K562 (cell line): ENCODE measurements around the gene SNX25.

ENCODE experiments used
- EP300 ChIP-seq: IDR thresholded peaks from 2 replicates; pipeline ENCODE4 v1.6.1; 2012; ENCODE audit warnings: low read length, improper control_type of control experiment
- NR2C2 ChIP-seq, 2 experiments: fragments of 200-800 bp in 1 of 2; sonication (Bioruptor generic) in 1 of 2; sonication (generic) in 1 of 2; formaldehyde crosslinking in 1 of 2; IDR thresholded peaks; 2 replicates each; pipeline versions ENCODE4 v1.6.1 to v1.8.0; 2016 to 2022; ENCODE audit warnings: mild to moderate bottlenecking in 1 of 2, missing compliant biosample characterization in 1 of 2, missing genetic modification characterization in 1 of 2, missing genetic modification reagents in 1 of 2
- POLR2AphosphoS2 ChIP-seq: IDR thresholded peaks from 2 replicates; pipeline ENCODE4 v1.6.1; 2012; ENCODE audit warnings: low read length, improper control_type of control experiment
- RFX7 ChIP-seq: fragments of 250-450 bp; sonication (Bioruptor Pico); IDR thresholded peaks from 2 replicates; pipeline ENCODE4 v1.5.1; 2021; ENCODE audit warnings: mild to moderate bottlenecking
- RNF2 ChIP-seq: sonication (generic); IDR thresholded peaks from 2 replicates; pipeline ENCODE4 v1.6.1; 2016
- SIN3A ChIP-seq, 2 experiments: fragments of 150-350 bp in 1 of 2; IDR thresholded peaks; 2 replicates each; pipeline ENCODE4 v1.6.1; 2011 to 2016; ENCODE audit warnings: borderline replicate concordance in 2 of 2, low read depth in 2 of 2, low read length in 2 of 2, mild to moderate bottlenecking in 2 of 2, moderate library complexity in 2 of 2; ENCODE audit not compliant: control insufficient read depth in 1 of 2
- THRAP3 ChIP-seq: fragments of 450-650 bp; IDR thresholded peaks from 2 replicates; pipeline ENCODE4 v1.6.1; 2016; ENCODE audit warnings: mild to moderate bottlenecking, inconsistent platforms, borderline replicate concordance
- ZC3H11A ChIP-seq: IDR thresholded peaks from 2 replicates; pipeline ENCODE4 v1.6.1; 2012; ENCODE audit warnings: low read depth, low read length, improper control_type of control experiment
- TF ChIP-seq, protein P1 (sequence below): fragments of 250-450 bp; sonication (Bioruptor Pico); IDR thresholded peaks from 2 replicates; pipeline ENCODE4 v1.9.0; 2021; ENCODE audit warnings: mild to moderate bottlenecking
- TF ChIP-seq, protein P2 (sequence below), 3 experiments: IDR thresholded peaks in 2 of 3; conservative IDR thresholded peaks in 1 of 3; 2 replicates each; pipeline ENCODE4 v1.5.1; 2011 to 2012; ENCODE audit warnings: low read length in 3 of 3, mild to moderate bottlenecking in 3 of 3, control low read depth in 2 of 3, improper control_type of control experiment in 1 of 3, inconsistent platforms in 1 of 3, low read depth in 1 of 3, mixed read lengths in 1 of 3, moderate library complexity in 1 of 3; ENCODE audit not compliant: insufficient read depth in 2 of 3

DNA sequence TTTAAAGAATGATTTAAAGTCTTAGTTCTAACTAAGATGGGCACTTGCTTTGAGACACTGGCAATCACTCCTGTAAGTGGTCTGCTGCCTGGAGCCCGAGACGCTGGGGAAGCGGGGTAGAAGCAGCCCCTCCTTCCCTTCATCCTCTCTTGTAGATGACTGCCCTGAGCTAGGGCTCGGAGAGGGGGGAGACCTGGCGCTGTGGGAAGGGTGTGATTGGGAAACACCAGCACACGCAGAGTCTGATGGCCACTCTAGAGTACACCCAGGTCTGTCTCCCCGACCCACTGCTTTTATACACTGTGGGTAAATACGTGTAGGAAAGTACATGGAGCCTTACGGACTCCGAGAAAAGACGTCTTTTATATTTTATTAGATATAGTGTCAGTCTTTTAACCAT, 162.3 kb downstream of the SNX25 start:
- no peak for TF ChIP-seq RFX7 (CRISPR knock-in tag)
- TF ChIP-seq, protein P1, sequence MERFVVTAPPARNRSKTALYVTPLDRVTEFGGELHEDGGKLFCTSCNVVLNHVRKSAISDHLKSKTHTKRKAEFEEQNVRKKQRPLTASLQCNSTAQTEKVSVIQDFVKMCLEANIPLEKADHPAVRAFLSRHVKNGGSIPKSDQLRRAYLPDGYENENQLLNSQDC (CRISPR knock-in tag): no peak
- no peak for TF ChIP-seq ZC3H11A
- TF ChIP-seq, protein P2, sequence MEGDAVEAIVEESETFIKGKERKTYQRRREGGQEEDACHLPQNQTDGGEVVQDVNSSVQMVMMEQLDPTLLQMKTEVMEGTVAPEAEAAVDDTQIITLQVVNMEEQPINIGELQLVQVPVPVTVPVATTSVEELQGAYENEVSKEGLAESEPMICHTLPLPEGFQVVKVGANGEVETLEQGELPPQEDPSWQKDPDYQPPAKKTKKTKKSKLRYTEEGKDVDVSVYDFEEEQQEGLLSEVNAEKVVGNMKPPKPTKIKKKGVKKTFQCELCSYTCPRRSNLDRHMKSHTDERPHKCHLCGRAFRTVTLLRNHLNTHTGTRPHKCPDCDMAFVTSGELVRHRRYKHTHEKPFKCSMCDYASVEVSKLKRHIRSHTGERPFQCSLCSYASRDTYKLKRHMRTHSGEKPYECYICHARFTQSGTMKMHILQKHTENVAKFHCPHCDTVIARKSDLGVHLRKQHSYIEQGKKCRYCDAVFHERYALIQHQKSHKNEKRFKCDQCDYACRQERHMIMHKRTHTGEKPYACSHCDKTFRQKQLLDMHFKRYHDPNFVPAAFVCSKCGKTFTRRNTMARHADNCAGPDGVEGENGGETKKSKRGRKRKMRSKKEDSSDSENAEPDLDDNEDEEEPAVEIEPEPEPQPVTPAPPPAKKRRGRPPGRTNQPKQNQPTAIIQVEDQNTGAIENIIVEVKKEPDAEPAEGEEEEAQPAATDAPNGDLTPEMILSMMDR (IDR thresholded peaks at IDR 0.05 in 2 of 3, conservative IDR thresholded peaks at IDR 0.05 in 1 of 3; ENCODE audit: insufficient read depth in 2 of 3, low read depth in 1 of 3, low read length in 3 of 3): no peak
- TF ChIP-seq POLR2AphosphoS2: no peak
- no peak for TF ChIP-seq RNF2
- TF ChIP-seq NR2C2 (CRISPR knock-in tag; IDR thresholded peaks at IDR 0.05): no peak
- TF ChIP-seq NR2C2 (tag; IDR thresholded peaks at IDR 0.05): no peak
- TF ChIP-seq SIN3A (IDR thresholded peaks at IDR 0.05; ENCODE audit: borderline replicate concordance in 2 of 2, control insufficient read depth in 1 of 2, low read depth in 2 of 2, low read length in 2 of 2): no peak
- no peak for TF ChIP-seq EP300
- no peak for TF ChIP-seq THRAP3
